HAP-1 (cell line): Measurements from ENCODE around the gene SGCG.

Experiments
- DNase-seq, 2 experiments: peaks; one replicate each; pipeline ENCODE4 v3.0.0-alpha.2; 2016 to 2020; ENCODE audit warnings: low spot score in 2 of 2
- H3K27me3 ChIP-seq: fragments of 250-450 bp; sonication (Bioruptor Pico); 2 replicates; pipeline ENCODE4 v1.5.1; 2020; ENCODE audit warnings: low read depth, mild to moderate bottlenecking, moderate library complexity
- H3K36me3 ChIP-seq: fragments of 250-450 bp; sonication (Bioruptor Pico); replicated peaks from 2 replicates; pipeline ENCODE4 v1.5.1; 2020; ENCODE audit warnings: mild to moderate bottlenecking
- H3K4me1 ChIP-seq: fragments of 250-450 bp; sonication (Bioruptor Pico); 2 replicates; pipeline ENCODE4 v1.5.1; 2020; ENCODE audit warnings: mild to moderate bottlenecking
- H3K4me3 ChIP-seq: fragments of 250-450 bp; sonication (Bioruptor Pico); 2 replicates; pipeline ENCODE4 v1.5.1; 2020; ENCODE audit warnings: mild to moderate bottlenecking, moderate library complexity
- H3K9me3 ChIP-seq: fragments of 250-450 bp; sonication (Bioruptor Pico); 2 replicates; pipeline ENCODE4 v1.5.1; 2020; ENCODE audit warnings: mild to moderate bottlenecking, moderate library complexity
- in situ Hi-C: fragments of 300-500 bp; cut with MboI; formaldehyde crosslinking; loops from 3 replicates; pipeline ENCODE4 v1.14.3; 2020; ENCODE audit warnings: low sequenced_read_pairs, inconsistent platforms, mixed read lengths

SGCG gene

DNA sequence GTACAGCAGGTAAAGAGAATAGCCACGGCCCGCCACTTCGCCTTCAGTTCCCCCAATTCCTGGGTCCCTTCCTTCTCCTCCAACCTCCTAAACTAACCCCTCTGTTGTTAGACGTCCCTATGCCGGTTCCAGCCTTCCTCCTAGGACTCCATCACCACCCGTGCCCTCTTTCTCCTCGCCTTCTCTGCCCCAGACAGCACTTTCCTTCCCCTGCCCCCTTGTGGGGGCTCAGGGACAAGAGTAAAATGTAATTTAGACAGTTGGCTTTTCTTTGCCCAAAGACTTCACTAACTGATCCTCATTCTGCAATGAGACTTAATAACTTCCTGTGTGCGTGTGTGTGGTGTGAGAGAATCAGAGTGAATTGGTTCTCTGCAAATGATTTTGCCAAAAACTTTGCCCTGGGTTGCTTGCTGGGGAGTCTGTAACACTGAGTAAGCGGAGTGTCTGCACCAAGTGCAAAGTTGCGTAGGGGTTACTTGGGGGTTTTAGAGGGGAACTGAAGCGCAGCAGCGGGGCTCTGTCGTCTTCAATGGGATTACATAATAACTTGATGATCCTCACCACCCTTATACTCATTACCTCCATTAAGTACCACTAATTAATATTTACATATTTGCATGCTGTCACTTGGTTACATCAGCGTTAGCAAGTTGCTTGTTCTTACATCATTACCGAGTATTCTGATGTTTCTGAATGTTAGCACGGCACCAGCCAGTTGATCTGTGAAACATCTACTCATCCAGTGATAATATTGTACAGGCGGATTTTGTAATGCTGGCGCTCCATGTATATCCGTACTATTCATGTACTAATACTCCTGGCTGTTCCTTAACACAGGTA is 19.9 kb upstream of the SGCG start:
- Histone ChIP-seq H3K27me3 (peaks cover 10% of the 10 kb centered on the region; the same call in 1 of the 2 replicates), H3K36me3 (no peaks in the 10 kb centered on the region), H3K4me3 (peak overlapping the region; percentile 31), H3K9me3 (no peaks in the 10 kb centered on the region), H3K4me1 (no peaks in the 10 kb centered on the region)
- in situ Hi-C loops: loop anchor here (25.0 kb wide), 1 partner anchor 349 kb away; no protein-coding TSS in a partner anchor
- no peak for DNase-seq

DNA sequence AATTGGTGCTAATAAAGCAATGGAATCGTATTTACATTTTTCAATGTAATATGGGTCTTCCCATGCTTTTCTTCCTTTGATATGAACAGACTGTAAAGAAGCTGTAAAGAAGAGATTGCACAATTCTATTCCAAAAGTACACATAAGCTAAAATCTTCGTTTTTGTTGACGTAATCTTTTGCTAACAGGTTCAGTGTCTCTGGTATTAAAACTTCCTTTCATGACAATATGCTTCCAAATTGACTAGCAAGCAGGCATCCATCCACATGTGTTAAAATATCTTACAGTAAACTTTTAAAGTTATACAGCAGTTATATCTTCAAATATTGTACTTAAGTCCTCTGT is 19.3 kb upstream of the SGCG start:
- H3K4me1 ChIP-seq: no peaks in the 10 kb centered on the region
- DNase-seq: no peak
- H3K4me3 ChIP-seq: no peak overlapping the region
- no peaks in the 10 kb centered on the region for H3K36me3 ChIP-seq
- in situ Hi-C loops: loop anchor here (25.0 kb wide), 1 partner anchor 349 kb away; no protein-coding TSS in a partner anchor
- H3K9me3 ChIP-seq: no peaks in the 10 kb centered on the region
- peaks cover 10% of the 10 kb centered on the region; the same call in 1 of the 2 replicates for H3K27me3 ChIP-seq

DNA sequence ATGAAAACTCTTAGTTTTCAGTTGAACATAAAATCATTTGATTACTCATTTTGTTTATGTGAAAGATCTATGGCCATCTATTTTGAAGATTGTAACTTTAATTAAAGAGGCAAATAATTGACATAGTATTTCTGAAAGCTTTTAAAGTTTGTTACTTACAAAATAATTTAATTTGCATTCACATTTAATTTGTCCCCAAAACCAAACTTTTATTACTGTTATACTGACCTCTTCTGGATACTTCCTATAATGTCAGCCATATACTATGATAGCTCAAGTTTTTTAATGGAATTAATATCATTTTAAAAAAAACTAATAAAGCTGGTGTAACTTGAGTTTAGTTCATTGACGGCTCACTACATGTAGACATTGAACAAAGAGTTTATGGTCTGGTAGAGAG is 4.9 kb upstream of the SGCG start:
- in situ Hi-C loops: no loop called here
- no peaks in the 10 kb centered on the region for H3K9me3 ChIP-seq

GRCh38 chr13:23182142-23182541 is 1.4 kb downstream of the SGCG start:
- Histone ChIP-seq H3K36me3 (no peaks in the 10 kb centered on the region), H3K4me3 (no peak overlapping the region), H3K9me3 (no peaks in the 10 kb centered on the region), H3K27me3 (peaks cover 4% of the 10 kb centered on the region; the same call in 1 of the 2 replicates), H3K4me1 (no peaks in the 10 kb centered on the region)
- no peak for DNase-seq
- in situ Hi-C loops: no loop called here

More for the DNA sequence above, 4.9 kb upstream of the SGCG start:
- Histone ChIP-seq H3K27me3 (peaks cover 5% of the 10 kb centered on the region; the same call in 1 of the 2 replicates), H3K4me1 (no peaks in the 10 kb centered on the region), H3K36me3 (no peaks in the 10 kb centered on the region), H3K4me3 (no peak overlapping the region)
- DNase-seq: no peak

GRCh38 chr13:23183292-23183691 is 2.5 kb downstream of the SGCG start:
- Histone ChIP-seq H3K4me3 (no peak overlapping the region), H3K4me1 (no peaks in the 10 kb centered on the region), H3K27me3 (peaks cover 4% of the 10 kb centered on the region; the same call in 1 of the 2 replicates), H3K36me3 (no peaks in the 10 kb centered on the region), H3K9me3 (no peaks in the 10 kb centered on the region)
- DNase-seq: no peak
- in situ Hi-C loops: no loop called here

DNA sequence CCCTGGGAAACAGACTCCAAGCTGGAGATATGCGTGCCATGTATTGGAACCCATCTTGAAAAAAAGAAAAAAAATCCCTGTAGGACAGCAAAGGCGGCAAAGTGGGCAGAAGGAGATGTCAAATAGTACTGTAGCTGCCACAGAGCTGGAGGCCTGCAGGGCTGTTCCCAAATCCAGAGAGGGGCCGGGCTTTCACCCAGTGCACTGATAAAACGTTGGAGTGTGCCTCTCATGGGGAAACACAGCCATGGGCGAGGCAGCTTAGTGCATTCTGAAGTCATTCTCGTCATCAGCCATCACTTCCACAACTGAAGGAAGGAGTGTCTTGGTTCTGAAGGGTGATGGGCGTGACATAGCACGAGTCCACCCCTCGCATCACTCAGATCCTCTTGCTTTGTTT is 4.8 kb downstream of the SGCG start:
- in situ Hi-C loops: no loop called here
- Histone ChIP-seq H3K27me3 (peaks cover 4% of the 10 kb centered on the region; the same call in 1 of the 2 replicates), H3K36me3 (no peaks in the 10 kb centered on the region), H3K9me3 (no peaks in the 10 kb centered on the region), H3K4me1 (no peaks in the 10 kb centered on the region), H3K4me3 (no peak overlapping the region)
- DNase-seq: no peak

GRCh38 chr13:23201870-23202269 is 21.1 kb downstream of the SGCG start:
- no peaks in the 10 kb centered on the region; the same call in none of the 2 replicates for H3K27me3 ChIP-seq
- H3K9me3 ChIP-seq: no peaks in the 10 kb centered on the region
- in situ Hi-C loops: no loop called here
- DNase-seq: no peak
- no peaks in the 10 kb centered on the region for H3K4me1 ChIP-seq
- H3K4me3 ChIP-seq: no peak overlapping the region
- H3K36me3 ChIP-seq: no peaks in the 10 kb centered on the region

GRCh38 chr13:23202383-23202782 is 21.6 kb downstream of the SGCG start:
- in situ Hi-C loops: no loop called here
- Histone ChIP-seq H3K36me3 (no peaks in the 10 kb centered on the region), H3K4me1 (no peaks in the 10 kb centered on the region), H3K9me3 (no peaks in the 10 kb centered on the region), H3K27me3 (no peaks in the 10 kb centered on the region; the same call in none of the 2 replicates), H3K4me3 (no peak overlapping the region)
- DNase-seq: no peak

DNA sequence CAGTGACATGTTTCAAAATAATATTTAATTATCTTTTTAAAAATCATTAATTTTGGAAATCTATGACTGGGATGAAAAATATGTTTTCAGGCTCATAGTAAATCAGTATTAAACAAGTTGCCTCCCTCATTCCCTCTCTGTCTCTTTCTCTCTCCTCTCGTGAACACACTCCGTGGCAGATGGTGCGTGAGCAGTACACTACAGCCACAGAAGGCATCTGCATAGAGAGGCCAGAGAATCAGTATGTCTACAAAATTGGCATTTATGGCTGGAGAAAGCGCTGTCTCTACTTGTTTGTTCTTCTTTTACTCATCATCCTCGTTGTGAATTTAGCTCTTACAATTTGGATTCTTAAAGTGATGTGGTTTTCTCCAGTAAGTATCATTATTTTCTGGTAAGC is 22.7 kb downstream of the SGCG start:
- in situ Hi-C loops: no loop called here
- no peaks in the 10 kb centered on the region for H3K36me3 ChIP-seq
- H3K27me3 ChIP-seq: no peaks in the 10 kb centered on the region; the same call in none of the 2 replicates

DNA sequence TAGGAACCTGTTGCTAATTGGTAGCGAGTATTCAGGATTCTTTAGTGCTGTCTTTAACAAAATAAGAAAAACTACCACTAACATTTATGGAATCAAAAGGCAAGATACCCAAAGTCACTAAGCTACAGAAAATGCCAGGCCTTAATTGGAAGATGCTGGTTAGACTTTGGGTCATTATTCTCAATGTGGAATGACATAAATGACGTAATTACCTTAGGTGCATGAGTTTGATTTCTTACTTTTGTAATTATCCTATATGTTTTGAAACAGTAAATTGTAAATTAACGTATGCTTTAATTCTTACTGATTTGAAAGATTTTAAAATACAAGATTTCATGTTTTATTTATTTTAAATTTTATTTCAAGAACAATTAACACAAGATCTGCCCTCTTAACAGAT is 25.0 kb downstream of the SGCG start:
- in situ Hi-C loops: no loop called here
- Histone ChIP-seq H3K4me1 (no peaks in the 10 kb centered on the region), H3K27me3 (no peaks in the 10 kb centered on the region; the same call in none of the 2 replicates), H3K36me3 (no peaks in the 10 kb centered on the region), H3K9me3 (no peaks in the 10 kb centered on the region), H3K4me3 (no peak overlapping the region)
- no peak for DNase-seq

More for the DNA sequence above, 22.7 kb downstream of the SGCG start:
- DNase-seq: no peak
- H3K4me3 ChIP-seq: no peak overlapping the region
- no peaks in the 10 kb centered on the region for H3K9me3 ChIP-seq
- H3K4me1 ChIP-seq: no peaks in the 10 kb centered on the region

DNA sequence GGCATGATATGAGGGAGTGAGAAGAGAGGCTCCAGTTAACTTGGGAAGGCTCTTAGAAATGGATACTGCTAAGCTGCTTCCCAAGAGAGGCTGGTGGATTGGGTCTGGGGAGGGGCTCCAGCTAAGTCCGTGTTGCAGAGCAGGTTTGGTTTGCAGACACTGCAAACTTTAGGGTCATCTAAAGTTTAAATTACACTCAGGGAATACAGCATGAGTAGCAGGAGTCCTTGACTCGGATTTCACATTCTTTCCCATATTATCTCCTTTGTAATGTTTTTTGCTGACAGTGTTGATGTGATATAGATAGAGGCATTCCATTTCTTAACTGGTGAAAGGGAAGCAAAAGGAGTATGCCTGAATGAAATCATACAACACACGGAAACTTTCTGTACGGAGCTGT is 31.9 kb downstream of the SGCG start:
- Histone ChIP-seq H3K4me3 (no peak overlapping the region), H3K27me3 (0 out of 2 replicates have a peak, but pooled peaks cover 3% of the 10 kb centered on the region), H3K4me1 (no peaks in the 10 kb centered on the region), H3K36me3 (no peaks in the 10 kb centered on the region), H3K9me3 (no peaks in the 10 kb centered on the region)
- in situ Hi-C loops: no loop called here
- peak; percentile 9 to 10 for DNase-seq

DNA sequence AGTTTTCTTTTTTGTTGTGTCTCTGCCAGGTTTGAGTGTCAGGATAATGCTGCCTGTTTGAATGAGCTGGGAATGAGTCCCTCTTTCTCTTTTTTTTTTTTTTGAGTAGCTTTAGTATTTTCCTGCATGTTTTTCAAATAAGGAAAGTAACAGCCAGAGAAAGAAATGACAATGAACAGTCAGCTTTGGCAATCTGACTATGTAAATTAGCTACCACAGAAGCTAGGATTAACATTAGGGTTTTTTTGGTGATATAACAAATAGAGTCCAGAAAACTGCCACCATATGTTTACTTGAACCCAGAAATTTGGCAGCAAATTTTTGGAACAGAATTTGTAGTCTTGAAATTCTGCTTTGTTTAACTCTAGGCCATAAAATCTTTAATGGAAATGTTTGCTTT is 50.5 kb downstream of the SGCG start:
- Histone ChIP-seq H3K27me3 (no peaks in the 10 kb centered on the region), H3K36me3 (no peaks in the 10 kb centered on the region), H3K4me3 (no peak overlapping the region), H3K9me3 (no peaks in the 10 kb centered on the region), H3K4me1 (no peaks in the 10 kb centered on the region)
- in situ Hi-C loops: no loop called here
- DNase-seq: no peak

DNA sequence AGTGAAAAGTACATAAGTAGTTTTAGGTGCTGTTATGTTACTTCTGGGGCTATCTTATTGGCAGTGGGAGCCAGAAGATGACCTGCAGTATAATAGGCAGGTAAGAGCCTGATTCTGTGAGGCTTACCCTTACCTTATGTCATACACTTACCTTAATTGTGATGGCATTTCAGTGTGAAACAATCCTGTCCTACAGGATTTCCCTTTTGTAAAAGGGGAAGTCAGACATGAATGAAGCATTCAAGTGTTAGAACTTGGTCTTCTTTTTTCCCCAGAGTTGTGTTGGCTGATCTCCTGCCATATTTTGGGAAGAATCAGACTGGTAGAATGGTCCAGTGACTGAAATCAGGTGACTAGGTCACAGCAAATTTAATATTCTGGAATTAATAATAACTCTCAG is 55.2 kb downstream of the SGCG start:
- in situ Hi-C loops: no loop called here
- no peaks in the 10 kb centered on the region for H3K9me3 ChIP-seq
- H3K27me3 ChIP-seq: 0 out of 2 replicates have a peak, but pooled peaks cover 2% of the 10 kb centered on the region
- H3K4me3 ChIP-seq: no peak overlapping the region
- no peak for DNase-seq
- no peaks in the 10 kb centered on the region for H3K36me3 ChIP-seq
- H3K4me1 ChIP-seq: no peaks in the 10 kb centered on the region

DNA sequence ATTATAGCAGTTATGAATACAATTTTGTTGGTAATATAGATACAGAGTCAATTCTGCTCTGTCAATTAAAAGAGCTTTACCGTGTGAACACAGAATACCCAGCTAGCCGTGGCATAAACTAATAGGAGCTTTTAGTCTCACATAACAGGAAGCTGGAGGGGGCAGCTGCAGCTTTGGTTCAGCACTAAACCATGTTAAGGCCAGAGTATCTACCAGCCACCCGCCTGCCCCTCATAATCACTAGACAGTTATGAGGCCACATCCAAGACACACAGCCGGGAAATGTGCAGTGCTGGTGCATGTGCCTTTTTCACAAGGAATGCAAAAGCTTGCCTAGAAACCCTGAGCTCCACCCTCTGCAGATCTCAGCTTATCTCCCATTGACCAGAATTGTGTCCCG is 62.3 kb downstream of the SGCG start:
- Histone ChIP-seq H3K36me3 (no peaks in the 10 kb centered on the region), H3K4me3 (no peak overlapping the region), H3K9me3 (no peaks in the 10 kb centered on the region), H3K4me1 (no peaks in the 10 kb centered on the region), H3K27me3 (0 out of 2 replicates have a peak, but pooled peaks cover 2% of the 10 kb centered on the region)
- DNase-seq: no peak
- in situ Hi-C loops: no loop called here
